Endometrial microvascular endothelial cells (primary cell): ENCODE measurements around the gene CCHCR1. TPM values are rescaled to one million over a fixed set of nuclear protein-coding genes. Genes with fewer than 3 reads are reported as not detected.
"Not testable (repeated sequence)": the region's sequence is repeated elsewhere in the genome, so short reads cannot be mapped to it uniquely, and the experiment has no call there.

Source experiments
- in situ Hi-C: cut with HindIII; loops from 2 replicates; pipeline ENCODE4 v1.10.0; 2017; ENCODE audit warnings: low sequenced_read_pairs, low pct_unique_long_range_greater_than_20kb; ENCODE audit errors: inconsistent ontology term
- total RNA-seq: library from RNA; depleted of rRNA; stranded (reverse); fragments of >200 nt; gene quantifications from one replicate; pipeline ENCODE4 v1.2.3, GENCODE V29; 2015; ENCODE audit errors: inconsistent ontology term

CCHCR1 gene
- total RNA-seq, 1 donor from 2014 or later, result 30.2 TPM

- in situ Hi-C loops, result not testable (repeated sequence)
Measured at GRCh38 chr6:31185695-31186051, 28.1 kb upstream of the CCHCR1 start.

- in situ Hi-C loops, result not testable (repeated sequence)
Measured at GRCh38 chr6:31183859-31184258, 26.3 kb upstream of the CCHCR1 start.

GRCh38 chr6:31183287-31183686, 25.7 kb upstream of the CCHCR1 start:
- in situ Hi-C loops, result not testable (repeated sequence)

DNA sequence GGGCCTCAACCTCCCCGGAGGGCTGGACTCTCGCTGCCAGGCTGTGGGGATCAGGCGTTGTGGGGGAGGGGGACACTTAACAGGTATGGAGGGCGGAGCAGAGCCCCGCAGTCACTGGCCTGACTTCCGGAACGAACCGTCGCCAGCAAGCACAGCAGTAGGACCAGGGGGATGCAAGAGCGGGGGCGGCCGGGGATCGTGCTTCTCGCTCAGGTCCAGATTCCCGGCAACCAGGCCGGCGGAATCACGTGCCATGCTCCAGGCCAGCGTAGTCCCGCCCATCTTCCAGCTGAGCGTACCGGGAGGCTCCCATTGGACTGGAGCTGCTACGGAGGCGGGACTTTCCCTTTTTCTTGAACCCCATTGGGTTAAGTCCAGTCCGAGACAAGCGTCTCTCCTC, 22.9 kb upstream of the CCHCR1 start:
- in situ Hi-C loops, result no loop called here

DNA sequence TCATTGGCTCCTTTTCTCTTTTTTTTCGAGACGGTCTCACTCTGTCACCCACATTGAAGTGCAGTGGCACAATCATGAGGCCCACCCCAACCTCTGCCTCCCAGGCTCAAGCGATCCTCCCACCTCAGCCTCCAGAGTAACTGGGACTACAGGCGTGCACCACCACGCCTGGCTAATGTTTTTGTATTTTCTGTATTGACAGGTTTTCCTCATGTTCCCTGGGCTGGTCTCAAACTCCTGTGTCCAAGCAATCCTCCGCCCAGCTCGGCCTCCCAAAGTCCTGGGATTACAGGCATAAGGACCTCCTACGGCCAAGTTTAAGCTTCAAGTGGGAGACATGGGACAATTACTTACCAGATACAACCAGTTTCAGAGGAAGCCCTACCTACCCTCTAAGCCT, 22.3 kb upstream of the CCHCR1 start:
- in situ Hi-C loops, result no loop called here

- in situ Hi-C loops, result no loop called here
Measured at GRCh38 chr6:31179042-31179386, 21.4 kb upstream of the CCHCR1 start.

GRCh38 chr6:31178143-31179041, 20.8 kb upstream of the CCHCR1 start:
- in situ Hi-C loops, result no loop called here

GRCh38 chr6:31175971-31176370, 18.4 kb upstream of the CCHCR1 start:
- in situ Hi-C loops, result no loop called here

GRCh38 chr6:31174378-31174777, 16.8 kb upstream of the CCHCR1 start:
- in situ Hi-C loops, result no loop called here

DNA sequence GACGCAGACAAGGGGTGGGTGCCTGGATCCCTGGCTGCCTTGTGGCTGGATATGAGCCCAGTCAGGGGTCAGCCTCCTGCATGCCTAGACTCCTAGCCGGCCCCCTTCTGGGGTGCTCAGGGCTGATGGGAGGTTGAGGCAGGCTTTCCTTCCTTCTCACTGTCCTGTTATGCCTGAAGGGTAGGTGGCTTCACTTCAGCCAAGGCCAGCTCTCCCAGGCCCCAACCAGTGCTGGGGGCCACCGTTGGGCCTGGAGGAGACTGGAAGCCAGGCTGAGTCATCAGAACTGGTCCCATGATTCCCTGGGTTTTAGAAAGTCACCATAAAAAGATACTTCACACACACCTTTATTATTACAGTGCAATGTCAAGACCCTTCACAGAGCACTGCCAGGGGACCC, 15.8 kb upstream of the CCHCR1 start:
- in situ Hi-C loops, result no loop called here

DNA sequence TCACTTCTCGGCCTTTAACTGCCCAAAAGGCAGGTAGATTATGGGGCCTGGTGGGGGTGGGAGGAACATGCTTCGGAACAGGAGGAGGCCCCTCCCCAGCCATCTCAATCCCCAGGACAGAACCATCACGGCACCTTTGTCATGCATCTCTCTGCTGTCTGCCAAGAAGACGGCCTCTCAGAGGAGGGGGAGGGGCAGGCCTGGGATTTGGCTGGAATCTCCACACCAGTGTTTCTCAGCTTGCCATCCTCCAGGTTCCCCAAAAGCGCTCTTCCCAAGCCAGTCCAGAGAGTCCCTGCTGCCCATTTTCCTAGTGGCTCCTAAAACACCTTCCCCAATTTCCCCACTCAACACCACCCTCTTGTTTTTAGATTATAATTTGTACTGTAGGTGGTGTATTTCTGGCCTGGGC, 15.4 kb upstream of the CCHCR1 start:
- in situ Hi-C loops, result no loop called here

DNA sequence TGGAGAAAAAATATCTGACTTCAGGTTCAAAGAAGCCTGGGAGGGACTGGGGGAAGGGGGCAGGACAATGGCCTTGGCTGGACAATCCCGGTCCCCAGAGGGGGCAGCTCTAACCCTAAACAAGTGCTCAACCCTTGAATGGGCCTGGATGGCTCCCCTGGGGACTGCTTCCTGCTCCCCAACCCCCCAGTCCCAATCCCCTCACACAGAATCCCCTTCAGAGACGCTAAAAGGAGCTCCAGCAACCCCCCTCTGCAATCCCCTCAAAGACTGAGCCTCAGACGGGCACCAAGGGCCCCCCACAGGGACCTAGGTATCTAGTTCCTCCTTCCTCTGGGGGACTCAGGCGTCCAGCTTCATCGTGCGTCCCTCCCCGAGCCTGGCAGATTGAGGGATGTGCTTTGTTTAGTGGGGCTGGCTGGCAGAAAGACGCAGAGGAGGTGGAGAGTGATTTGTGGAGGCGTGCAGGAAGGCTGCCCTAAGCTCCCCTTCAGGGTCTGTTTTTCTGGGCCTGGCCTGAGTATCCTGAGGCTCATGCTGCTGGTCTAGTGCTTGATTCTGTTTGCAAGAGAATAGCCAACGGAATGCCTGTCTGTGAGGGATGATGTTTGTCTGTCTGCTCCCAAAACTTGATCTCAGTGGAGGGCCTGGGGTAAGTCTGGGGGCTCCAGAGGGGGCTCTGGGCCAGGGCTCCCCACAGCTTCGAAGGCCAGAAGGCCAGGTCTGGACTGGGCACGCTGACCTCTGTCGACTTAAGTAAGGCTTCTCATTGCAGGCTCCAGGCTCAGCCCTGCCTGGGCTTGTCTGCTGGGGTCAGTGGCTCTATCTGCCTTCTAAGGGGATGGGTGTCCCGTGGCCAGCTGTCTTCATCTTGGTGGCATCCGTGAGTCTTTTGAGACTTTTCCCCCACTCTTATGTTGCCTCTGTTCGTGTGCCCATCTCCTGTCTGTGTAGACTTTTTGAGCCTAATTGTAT, 14.6 kb upstream of the CCHCR1 start:
- in situ Hi-C loops, result no loop called here

DNA sequence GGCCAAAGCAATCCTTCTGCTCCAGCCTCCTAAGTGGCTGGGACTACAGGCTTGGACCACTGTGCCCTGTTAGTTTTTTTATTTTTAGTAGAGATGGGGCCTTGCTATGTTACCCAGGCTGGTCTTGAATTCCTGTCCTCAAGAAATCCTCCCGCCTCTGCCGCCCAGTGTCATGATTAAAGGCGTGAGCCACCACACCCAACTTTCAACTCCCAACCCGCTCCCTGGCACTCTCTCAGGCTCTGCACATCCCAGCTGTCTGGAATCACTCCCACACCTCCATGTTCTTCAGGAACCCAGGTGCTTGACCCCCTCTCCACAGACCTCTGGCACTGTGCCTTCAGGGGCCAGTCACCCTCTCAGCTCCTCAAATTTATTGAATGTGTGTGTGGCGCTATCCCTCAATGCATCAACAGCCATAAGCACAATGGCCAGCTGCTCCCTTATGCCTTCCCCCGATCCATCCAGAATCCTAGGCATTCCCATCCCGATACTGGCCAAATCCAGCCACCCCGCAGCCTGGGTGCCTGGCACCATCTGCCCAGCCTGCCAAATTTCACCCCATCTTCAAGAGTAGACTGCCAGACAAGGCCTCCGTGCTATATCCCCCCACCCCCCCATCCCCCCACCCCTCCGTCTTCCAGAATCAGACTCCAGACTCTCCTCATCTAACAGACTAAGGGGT, 13.5 kb upstream of the CCHCR1 start:
- in situ Hi-C loops, result no loop called here

GRCh38 chr6:31170600-31170881, 12.9 kb upstream of the CCHCR1 start, which contains the start of gene POU5F1:
POU5F1 (minus strand) TSS chr6:31170682; CDS start chr6:31170620, 62 bp downstream.
- in situ Hi-C loops, result no loop called here

- in situ Hi-C loops, result not testable (repeated sequence)
Measured at GRCh38 chr6:31169858-31170599, 12.4 kb upstream of the CCHCR1 start.

DNA sequence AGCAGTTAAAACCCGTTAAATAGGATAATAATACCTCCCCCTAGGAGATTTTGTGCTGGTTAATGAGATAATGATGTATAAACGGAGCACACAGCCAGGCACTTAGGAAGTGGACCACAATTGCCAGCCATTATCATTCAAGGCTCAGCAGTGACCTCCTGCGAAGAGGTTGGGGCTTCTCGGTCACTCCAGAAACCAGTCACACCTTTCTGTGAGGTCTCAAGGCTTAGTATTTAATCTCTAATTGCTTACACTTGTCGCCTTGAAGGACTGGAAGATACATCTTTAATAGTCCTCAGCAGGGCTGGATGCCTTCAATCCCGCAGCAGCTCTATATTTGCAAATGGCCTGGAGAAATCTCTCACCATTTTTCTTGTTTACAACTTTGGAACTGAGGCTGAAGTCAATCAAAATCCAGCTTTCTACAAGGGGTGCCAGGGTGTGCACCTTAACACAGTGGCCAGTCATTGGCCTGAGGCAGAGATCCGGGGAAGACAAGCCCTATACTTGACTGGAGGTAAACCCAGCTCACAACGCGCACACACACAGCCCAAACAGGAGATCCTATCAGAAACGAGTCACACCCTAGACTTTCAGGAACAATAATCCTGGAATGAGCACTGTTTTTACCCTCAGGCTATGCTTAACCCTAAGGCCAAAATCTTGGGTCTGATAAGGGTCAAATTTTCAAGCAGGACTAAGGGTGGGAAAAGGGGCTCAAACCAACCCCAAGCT, 11.7 kb upstream of the CCHCR1 start:
- in situ Hi-C loops, result no loop called here

- in situ Hi-C loops, result no loop called here
Measured at GRCh38 chr6:31168606-31169005, 11.0 kb upstream of the CCHCR1 start.

- in situ Hi-C loops, result no loop called here
Measured at GRCh38 chr6:31165986-31166385, 8.4 kb upstream of the CCHCR1 start.
